ENCODE measurements around the gene GMPR.

Gene GMPR

GRCh38 chr6:16322666-16323312 lies 84.4 kb downstream of the GMPR start:
- TF ChIP-seq, protein P1, sequence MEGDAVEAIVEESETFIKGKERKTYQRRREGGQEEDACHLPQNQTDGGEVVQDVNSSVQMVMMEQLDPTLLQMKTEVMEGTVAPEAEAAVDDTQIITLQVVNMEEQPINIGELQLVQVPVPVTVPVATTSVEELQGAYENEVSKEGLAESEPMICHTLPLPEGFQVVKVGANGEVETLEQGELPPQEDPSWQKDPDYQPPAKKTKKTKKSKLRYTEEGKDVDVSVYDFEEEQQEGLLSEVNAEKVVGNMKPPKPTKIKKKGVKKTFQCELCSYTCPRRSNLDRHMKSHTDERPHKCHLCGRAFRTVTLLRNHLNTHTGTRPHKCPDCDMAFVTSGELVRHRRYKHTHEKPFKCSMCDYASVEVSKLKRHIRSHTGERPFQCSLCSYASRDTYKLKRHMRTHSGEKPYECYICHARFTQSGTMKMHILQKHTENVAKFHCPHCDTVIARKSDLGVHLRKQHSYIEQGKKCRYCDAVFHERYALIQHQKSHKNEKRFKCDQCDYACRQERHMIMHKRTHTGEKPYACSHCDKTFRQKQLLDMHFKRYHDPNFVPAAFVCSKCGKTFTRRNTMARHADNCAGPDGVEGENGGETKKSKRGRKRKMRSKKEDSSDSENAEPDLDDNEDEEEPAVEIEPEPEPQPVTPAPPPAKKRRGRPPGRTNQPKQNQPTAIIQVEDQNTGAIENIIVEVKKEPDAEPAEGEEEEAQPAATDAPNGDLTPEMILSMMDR (IDR thresholded peaks at IDR 0.05) = no peak
- DNase-seq = peak; percentile 58 to 85
- H3K27ac ChIP-seq = peak overlapping the region; percentile 92 to 96
- no peak overlapping the region for H3K4me3 ChIP-seq
- intact Hi-C loops (cut with DNase I; ENCODE audit: low total_unique reads) = loop anchor here (5.0 to 10.0 kb wide), 2 partner anchors 85 to 772 kb away; partner anchors contain the start of gene GMPR
- H3K36me3 ChIP-seq = peaks cover 19 to 24% (median 20%) of the 10 kb centered on the region in 3 donors
- no peaks in the 10 kb centered on the region for H3K27me3 ChIP-seq
- peaks cover 0 to 61% (median 44%) of the 10 kb centered on the region in 4 donors for H3K4me1 ChIP-seq
- H3K9me3 ChIP-seq = no peaks in the 10 kb centered on the region

DNA sequence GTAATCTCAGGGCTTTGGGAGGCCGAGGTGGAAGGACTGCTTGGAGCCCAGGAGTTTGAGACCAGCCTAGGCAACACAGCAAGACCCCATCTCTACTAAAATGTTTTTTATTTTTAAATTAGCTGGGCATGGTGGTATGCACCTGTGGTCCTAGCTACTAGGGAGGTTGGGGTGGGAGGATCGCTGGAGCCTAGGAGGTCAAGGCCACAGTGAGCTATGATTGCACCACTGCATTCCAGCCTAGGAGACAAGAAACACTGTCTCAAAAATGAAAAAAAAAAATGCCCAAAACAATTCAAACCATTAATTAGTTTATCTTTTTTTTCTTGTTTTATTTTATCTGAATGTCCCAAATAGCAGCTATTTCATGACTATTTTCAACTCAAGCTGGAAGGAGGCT lies 85.8 kb downstream of the GMPR start:
- Histone ChIP-seq H3K4me3 (no peak overlapping the region), H3K27me3 (no peaks in the 10 kb centered on the region), H3K27ac (no peak overlapping the region), H3K36me3 (peaks cover 20 to 29% (median 20%) of the 10 kb centered on the region in 3 donors), H3K9me3 (no peaks in the 10 kb centered on the region), H3K4me1 (peaks cover 0 to 47% (median 33%) of the 10 kb centered on the region in 4 donors)
- DNase-seq = no peak
- intact Hi-C loops (cut with DNase I; ENCODE audit: low total_unique reads) = loop anchor here (5.0 to 10.0 kb wide), 2 partner anchors 87 to 771 kb away; partner anchors contain the start of gene GMPR
- TF ChIP-seq, protein P1 (IDR thresholded peaks at IDR 0.05) = no peak

DNA sequence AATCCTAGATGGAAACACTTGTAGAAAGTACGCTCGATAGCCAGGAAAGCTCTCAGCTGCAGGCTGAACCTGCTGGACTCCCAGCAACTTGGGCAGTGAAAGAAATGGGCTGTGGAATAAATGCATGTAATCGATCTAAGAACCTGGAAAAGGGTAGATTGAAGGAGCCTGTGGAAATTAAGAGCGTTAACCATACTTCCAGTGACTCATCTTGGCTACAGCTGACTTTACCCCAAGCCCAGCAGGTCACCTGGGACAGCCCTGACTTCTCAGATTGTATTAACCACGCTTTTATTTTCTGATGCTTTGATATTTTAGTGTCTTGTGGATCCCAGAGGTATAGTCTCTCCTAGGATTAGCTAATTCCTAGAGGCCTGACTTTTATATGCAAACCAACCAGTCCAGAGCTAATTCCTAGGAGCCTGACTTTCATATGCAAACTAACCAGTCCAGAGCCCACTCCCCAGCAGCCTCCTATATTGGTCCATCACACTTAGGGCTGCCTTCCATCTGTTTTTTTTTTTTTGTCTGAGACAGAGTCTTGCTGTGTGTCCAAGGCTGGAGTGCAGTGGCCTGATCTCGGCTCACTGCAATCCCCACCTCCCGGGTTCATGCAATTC lies 86.3 kb downstream of the GMPR start:
- intact Hi-C loops (cut with DNase I; ENCODE audit: low total_unique reads) = loop anchor here (5.0 to 10.0 kb wide), 2 partner anchors 87 to 770 kb away; partner anchors contain the start of gene GMPR

GRCh38 chr6:16326531-16326930 lies 88.1 kb downstream of the GMPR start:
- intact Hi-C loops (cut with DNase I; ENCODE audit: low total_unique reads) = loop anchor here (10.0 kb wide), 1 partner anchor 768 kb away; no protein-coding TSS in a partner anchor
- peaks cover 0 to 31% (median 15%) of the 10 kb centered on the region in 4 donors for H3K4me1 ChIP-seq
- no peaks in the 10 kb centered on the region for H3K27me3 ChIP-seq
- no peak for DNase-seq
- TF ChIP-seq, protein P1 (IDR thresholded peaks at IDR 0.05) = no peak
- H3K9me3 ChIP-seq = no peaks in the 10 kb centered on the region
- H3K36me3 ChIP-seq = peaks cover 20 to 29% (median 20%) of the 10 kb centered on the region in 3 donors
- H3K27ac ChIP-seq = no peak overlapping the region
- H3K4me3 ChIP-seq = no peak overlapping the region

More for the DNA sequence above, 86.3 kb downstream of the GMPR start:
- H3K27me3 ChIP-seq = no peaks in the 10 kb centered on the region
- TF ChIP-seq, protein P1 (IDR thresholded peaks at IDR 0.05) = no peak
- H3K36me3 ChIP-seq = peaks cover 20 to 29% (median 20%) of the 10 kb centered on the region in 3 donors
- H3K4me1 ChIP-seq = peaks cover 0 to 42% (median 30%) of the 10 kb centered on the region in 4 donors
- DNase-seq = no peak
- no peak overlapping the region for H3K27ac ChIP-seq
- no peak overlapping the region for H3K4me3 ChIP-seq
- H3K9me3 ChIP-seq = no peaks in the 10 kb centered on the region

GRCh38 chr6:16326971-16327776 lies 88.8 kb downstream of the GMPR start:
- H3K36me3 ChIP-seq = peaks cover 20 to 29% (median 20%) of the 10 kb centered on the region in 3 donors
- no peak for DNase-seq
- no peak overlapping the region for H3K4me3 ChIP-seq
- TF ChIP-seq, protein P1 (IDR thresholded peaks at IDR 0.05) = no peak
- H3K9me3 ChIP-seq = no peaks in the 10 kb centered on the region
- H3K4me1 ChIP-seq = peaks cover 0 to 31% (median 16%) of the 10 kb centered on the region in 4 donors
- H3K27ac ChIP-seq = no peak overlapping the region
- intact Hi-C loops (cut with DNase I; ENCODE audit: low total_unique reads) = loop anchor here (10.0 kb wide), 1 partner anchor 768 kb away; no protein-coding TSS in a partner anchor
- no peaks in the 10 kb centered on the region for H3K27me3 ChIP-seq

Measured in tibial artery (tissue), 4 donors.